GM12864 (cell line): ENCODE measurements around the gene SCO2.

ENCODE experiments used
- DNase-seq: peaks from one replicate; pipeline ENCODE4 v3.0.0-alpha.2; 2011; ENCODE audit warnings: low read depth
- H3K4me3 ChIP-seq: 2 replicates; pipeline ENCODE4 v1.5.1; 2011; ENCODE audit warnings: mild to moderate bottlenecking, low read depth, low read length, control low read depth
- CTCF ChIP-seq: IDR thresholded peaks from 2 replicates; pipeline ENCODE4 v1.5.1; 2011; ENCODE audit warnings: low read depth, mild to moderate bottlenecking, moderate library complexity, low read length, control low read depth, inconsistent platforms; ENCODE audit errors: missing control alignments

SCO2 gene

GRCh38 chr22:50525104-50525857 lies at the start of gene SCO2:
Gene SCO2 (minus strand): TSS chr22:50525598. CDS start chr22:50524411, 1,187 bp downstream.
- peak within 1 kb of the TSS; percentile 60 for H3K4me3 ChIP-seq
- peak; percentile 88 for DNase-seq
- TF ChIP-seq CTCF: no peak

- no peak for TF ChIP-seq CTCF
- no peak overlapping the region for H3K4me3 ChIP-seq
- no peak for DNase-seq
Observed at GRCh38 chr22:50574383-50574755, 49.0 kb upstream of the SCO2 start.

- no peak overlapping the region for H3K4me3 ChIP-seq
- TF ChIP-seq CTCF: no peak
- DNase-seq: no peak
Observed at GRCh38 chr22:50573491-50574382, 48.3 kb upstream of the SCO2 start.

- no peak overlapping the region for H3K4me3 ChIP-seq
- TF ChIP-seq CTCF: no peak
- no peak for DNase-seq
Observed at GRCh38 chr22:50572965-50573364, 47.6 kb upstream of the SCO2 start.

- no peak overlapping the region for H3K4me3 ChIP-seq
- DNase-seq: no peak
- no peak for TF ChIP-seq CTCF
Observed at GRCh38 chr22:50571264-50572175, 46.1 kb upstream of the SCO2 start.

GRCh38 chr22:50570861-50571260 lies 45.5 kb upstream of the SCO2 start:
- H3K4me3 ChIP-seq: no peak overlapping the region
- no peak for TF ChIP-seq CTCF
- no peak for DNase-seq
